Ascending aorta (tissue), 2 donors: ENCODE results near the gene TMEM217. TPM values are rescaled to one million over a fixed set of nuclear protein-coding genes. Genes with fewer than 3 reads are reported as not detected.

ENCODE experiments used
- DNase-seq, 2 donors: peaks; one replicate each; pipeline ENCODE4 v3.0.0-alpha.2; 2019; ENCODE audit warnings: low spot score in 2 of 2
- H3K27ac ChIP-seq, 2 donors: fragments of 200-600 bp; sonication (generic); one replicate each; pipeline ENCODE4 v1.5.1; 2016 to 2017; ENCODE audit warnings: mild to moderate bottlenecking in 1 of 2
- H3K27me3 ChIP-seq: fragments of 200-600 bp; sonication (generic); one replicate; pipeline ENCODE4 v1.5.1; 2017
- H3K36me3 ChIP-seq, 2 donors: fragments of 200-600 bp; sonication (generic); one replicate each; pipeline ENCODE4 v1.5.1; 2016
- H3K4me1 ChIP-seq, 2 donors: fragments of 200-600 bp; sonication (generic); one replicate each; pipeline ENCODE4 v1.5.1; 2016 to 2017; ENCODE audit warnings: mild to moderate bottlenecking in 1 of 2
- H3K4me3 ChIP-seq, 2 donors: fragments of 200-600 bp; sonication (generic); one replicate each; pipeline ENCODE4 v1.5.1; 2016 to 2017; ENCODE audit warnings: mild to moderate bottlenecking in 1 of 2
- H3K9me3 ChIP-seq, 2 donors: fragments of 200-600 bp; sonication (generic); one replicate each; pipeline ENCODE4 v1.5.1; 2016
- CTCF ChIP-seq, 3 experiments: fragments of 200-600 bp in 2 of 3; fragments of 450-650 bp in 1 of 3; sonication (generic) in 2 of 3; IDR thresholded peaks; one replicate each; pipeline ENCODE4 v1.5.1; 2016 to 2019; ENCODE audit warnings: antibody characterized with exemption in 3 of 3, mild to moderate bottlenecking in 1 of 3, moderate library complexity in 1 of 3
- intact Hi-C: fragments of 100-400 bp; cut with DNase I; formaldehyde crosslinking; loops from one replicate; pipeline ENCODE4 v1.15.1; 2023
- total RNA-seq: library from RNA; depleted of rRNA; stranded (reverse); fragments of >200 nt; gene quantifications from one replicate; pipeline ENCODE4 v1.1.0, GENCODE V29; 2016

Gene TMEM217
- total RNA-seq, 1 donor from 2014 or later, result not detected

- no peak for TF ChIP-seq CTCF (IDR thresholded peaks at IDR 0.05)
Measured at GRCh38 chr6:37205997-37206340, 52.0 kb downstream of the TMEM217 start.

GRCh38 chr6:37205175-37205996 lies 52.6 kb downstream of the TMEM217 start:
- TF ChIP-seq CTCF (IDR thresholded peaks at IDR 0.05), result no peak
- Histone ChIP-seq H3K36me3 (no peaks in the 10 kb centered on the region), H3K27me3 (no peaks in the 10 kb centered on the region), H3K9me3 (no peaks in the 10 kb centered on the region), H3K4me3 (no peak overlapping the region), H3K4me1 (no peaks in the 10 kb centered on the region), H3K27ac (no peak overlapping the region)
- intact Hi-C loops, result no loop called here
- no peak for DNase-seq

More at GRCh38 chr6:37205997-37206340, 52.0 kb downstream of the TMEM217 start:
- H3K36me3 ChIP-seq, result no peaks in the 10 kb centered on the region
- no peaks in the 10 kb centered on the region for H3K9me3 ChIP-seq
- H3K27ac ChIP-seq, result no peak overlapping the region
- H3K4me1 ChIP-seq, result no peaks in the 10 kb centered on the region
- intact Hi-C loops, result no loop called here
- no peaks in the 10 kb centered on the region for H3K27me3 ChIP-seq
- no peak overlapping the region for H3K4me3 ChIP-seq
- DNase-seq, result no peak

- no peak overlapping the region for H3K27ac ChIP-seq
- no peaks in the 10 kb centered on the region for H3K36me3 ChIP-seq
- no peaks in the 10 kb centered on the region for H3K27me3 ChIP-seq
- no peak for DNase-seq
- no peaks in the 10 kb centered on the region for H3K4me1 ChIP-seq
- intact Hi-C loops, result no loop called here
- H3K9me3 ChIP-seq, result no peaks in the 10 kb centered on the region
- no peak overlapping the region for H3K4me3 ChIP-seq
- TF ChIP-seq CTCF (IDR thresholded peaks at IDR 0.05), result no peak
Measured at GRCh38 chr6:37204014-37204751, 53.8 kb downstream of the TMEM217 start.

- TF ChIP-seq CTCF (IDR thresholded peaks at IDR 0.05), result no peak
- Histone ChIP-seq H3K27ac (no peak overlapping the region), H3K36me3 (no peaks in the 10 kb centered on the region), H3K4me3 (no peak overlapping the region), H3K27me3 (no peaks in the 10 kb centered on the region), H3K9me3 (no peaks in the 10 kb centered on the region), H3K4me1 (no peaks in the 10 kb centered on the region)
- intact Hi-C loops, result no loop called here
- no peak for DNase-seq
Measured at GRCh38 chr6:37202788-37203491, 55.0 kb downstream of the TMEM217 start.

GRCh38 chr6:37201726-37202125 lies 56.2 kb downstream of the TMEM217 start:
- Histone ChIP-seq H3K9me3 (no peaks in the 10 kb centered on the region), H3K4me3 (no peak overlapping the region), H3K36me3 (no peaks in the 10 kb centered on the region), H3K27me3 (no peaks in the 10 kb centered on the region), H3K4me1 (no peaks in the 10 kb centered on the region), H3K27ac (no peak overlapping the region)
- intact Hi-C loops, result no loop called here
- DNase-seq, result no peak
- TF ChIP-seq CTCF (IDR thresholded peaks at IDR 0.05), result no peak
